ENCODE data around the gene SIX2. TPM values are rescaled to one million over a fixed set of nuclear protein-coding genes. Genes with fewer than 3 reads are reported as not detected.

Gene SIX2
- total and polyA plus RNA-seq, 2 of the 13 experiments (the other 11 are each of a cell fraction or from before 2014, with no cell fraction given): not detected

DNA sequence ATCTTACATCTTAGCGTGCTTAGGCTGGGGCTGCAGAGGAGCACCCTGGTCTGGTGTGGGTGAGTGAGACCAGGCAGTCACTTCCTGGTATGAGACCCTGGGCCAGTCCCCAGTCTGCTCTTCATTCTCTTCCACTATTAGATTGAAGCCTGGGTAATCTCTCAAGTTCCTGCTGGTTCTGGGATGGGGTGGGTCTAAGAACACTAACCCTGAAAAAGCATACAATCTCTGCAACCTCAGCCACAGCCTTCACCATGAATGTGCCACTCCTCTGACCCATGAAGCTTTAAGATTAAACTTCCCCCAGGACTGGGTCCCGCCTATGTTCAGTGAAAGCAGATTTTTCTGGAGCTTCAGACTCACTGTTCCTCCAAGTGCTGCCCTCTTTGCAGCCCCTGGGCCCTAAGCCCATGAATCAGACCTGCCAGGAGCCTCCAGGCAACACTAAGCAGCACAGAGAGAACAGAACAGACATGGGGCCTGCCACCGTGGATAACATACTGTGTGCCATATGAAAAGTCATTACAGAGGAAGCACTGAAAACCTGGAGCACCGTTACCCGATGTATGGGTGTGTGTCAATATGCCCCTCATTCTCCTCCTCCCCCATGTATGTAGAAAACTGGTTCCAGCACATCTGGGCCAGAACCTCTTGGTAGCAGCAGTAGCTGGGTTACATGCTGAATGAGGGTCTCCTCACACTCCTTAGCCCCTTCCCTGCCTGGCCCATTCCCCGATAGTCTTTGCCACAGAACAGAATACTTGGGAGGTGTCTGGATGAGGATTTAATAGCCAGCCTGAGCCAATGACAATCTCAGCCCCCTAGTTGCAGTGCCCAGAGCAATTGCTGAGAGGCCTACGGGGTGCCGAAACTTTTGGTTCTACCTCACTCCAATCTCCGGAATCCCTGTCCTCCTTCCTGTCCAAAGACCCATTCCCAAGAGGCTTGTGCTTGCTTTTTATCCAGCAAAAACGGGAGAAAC is 2.7 kb upstream of the SIX2 start:
- Histone ChIP-seq H3K9me3 (ENCODE audit: low read length) (no peaks in the 10 kb centered on the region), H3K4me1 (ENCODE audit: insufficient read depth, low read length) (0 out of 2 replicates have a peak, but pooled peaks cover 6% of the 10 kb centered on the region), H3K79me2 (ENCODE audit: insufficient read depth, low read length) (no peaks in the 10 kb centered on the region), H3K9ac (ENCODE audit: insufficient read depth, low read depth, low read length) (no peak overlapping the region), H3K27ac (ENCODE audit: extremely low read length, insufficient read depth, low read length) (no peak overlapping the region), H4K20me1 (ENCODE audit: insufficient read depth, low read length) (no peaks in the 10 kb centered on the region), H3K4me2 (ENCODE audit: low read depth, low read length) (no peak overlapping the region), H3K4me3 (replicated peaks in 1 of 3; ENCODE audit: insufficient read depth in 1 of 3, low read depth in 2 of 3, low read length in 3 of 3) (no peak overlapping the region), H3K27me3 (ENCODE audit: control insufficient read depth in 1 of 2, insufficient read depth in 2 of 2, low read length in 2 of 2) (peaks cover 9 to 68% of the 10 kb centered on the region in 2 experiments; a peak in 4 of 5 replicates), H2AFZ (ENCODE audit: low read length) (no peak overlapping the region), H3K36me3 (replicated peaks in 1 of 2; ENCODE audit: control insufficient read depth in 1 of 2, insufficient read depth in 2 of 2, low read length in 2 of 2) (no peaks in the 10 kb centered on the region)
- FAIRE-seq: no peak
- ATAC-seq: no peak
- CTCF ChIA-PET (ENCODE audit: low intra/inter-chr PET ratio, low total read pairs): no interaction called here
- TF ChIP-seq ZNF460 (CRISPR knock-in tag; IDR thresholded peaks at IDR 0.05; ENCODE audit: borderline replicate concordance) (no peak), ZGPAT (CRISPR knock-in tag; IDR thresholded peaks at IDR 0.05) (no peak), IKZF4 (CRISPR knock-in tag; IDR thresholded peaks at IDR 0.05; ENCODE audit: borderline replicate concordance, low read depth, not compliant biosample characterization) (no peak), PITX1 (CRISPR knock-in tag; IDR thresholded peaks at IDR 0.05) (no peak), NR3C1 (CRISPR knock-in tag; IDR thresholded peaks at IDR 0.05) (no peak)
- TF ChIP-seq, protein P1, sequence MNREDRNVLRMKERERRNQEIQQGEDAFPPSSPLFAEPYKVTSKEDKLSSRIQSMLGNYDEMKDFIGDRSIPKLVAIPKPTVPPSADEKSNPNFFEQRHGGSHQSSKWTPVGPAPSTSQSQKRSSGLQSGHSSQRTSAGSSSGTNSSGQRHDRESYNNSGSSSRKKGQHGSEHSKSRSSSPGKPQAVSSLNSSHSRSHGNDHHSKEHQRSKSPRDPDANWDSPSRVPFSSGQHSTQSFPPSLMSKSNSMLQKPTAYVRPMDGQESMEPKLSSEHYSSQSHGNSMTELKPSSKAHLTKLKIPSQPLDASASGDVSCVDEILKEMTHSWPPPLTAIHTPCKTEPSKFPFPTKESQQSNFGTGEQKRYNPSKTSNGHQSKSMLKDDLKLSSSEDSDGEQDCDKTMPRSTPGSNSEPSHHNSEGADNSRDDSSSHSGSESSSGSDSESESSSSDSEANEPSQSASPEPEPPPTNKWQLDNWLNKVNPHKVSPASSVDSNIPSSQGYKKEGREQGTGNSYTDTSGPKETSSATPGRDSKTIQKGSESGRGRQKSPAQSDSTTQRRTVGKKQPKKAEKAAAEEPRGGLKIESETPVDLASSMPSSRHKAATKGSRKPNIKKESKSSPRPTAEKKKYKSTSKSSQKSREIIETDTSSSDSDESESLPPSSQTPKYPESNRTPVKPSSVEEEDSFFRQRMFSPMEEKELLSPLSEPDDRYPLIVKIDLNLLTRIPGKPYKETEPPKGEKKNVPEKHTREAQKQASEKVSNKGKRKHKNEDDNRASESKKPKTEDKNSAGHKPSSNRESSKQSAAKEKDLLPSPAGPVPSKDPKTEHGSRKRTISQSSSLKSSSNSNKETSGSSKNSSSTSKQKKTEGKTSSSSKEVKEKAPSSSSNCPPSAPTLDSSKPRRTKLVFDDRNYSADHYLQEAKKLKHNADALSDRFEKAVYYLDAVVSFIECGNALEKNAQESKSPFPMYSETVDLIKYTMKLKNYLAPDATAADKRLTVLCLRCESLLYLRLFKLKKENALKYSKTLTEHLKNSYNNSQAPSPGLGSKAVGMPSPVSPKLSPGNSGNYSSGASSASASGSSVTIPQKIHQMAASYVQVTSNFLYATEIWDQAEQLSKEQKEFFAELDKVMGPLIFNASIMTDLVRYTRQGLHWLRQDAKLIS (CRISPR knock-in tag; IDR thresholded peaks at IDR 0.05): no peak
- POLR2A ChIA-PET: no interaction called here
- DNase-seq (ENCODE audit: low spot score): no peak
- 57% methylated on average over 9 of the region's 10 CpGs for WGBS (ENCODE audit: low lambda C conversion rate)
- no TSS peak for BruUV-seq (replicated peaks)
- in situ Hi-C loops (cut with HindIII; ENCODE audit: extremely low pct_ligation_motif_present, low pct_unique_long_range_greater_than_20kb): no loop called here
- intact Hi-C loops (cut with micrococcal nuclease; ENCODE audit: unreplicated experiment): no loop called here

Data from HepG2 (cell line).